Measurements from ENCODE around the gene KCNQ5. TPM values are rescaled to one million over a fixed set of nuclear protein-coding genes. Genes with fewer than 3 reads are reported as not detected.

KCNQ5 gene
- total RNA-seq, 4 donors from 2014 or later = 0.30 to 0.57 (median 0.42) TPM; not detected in 1

DNA sequence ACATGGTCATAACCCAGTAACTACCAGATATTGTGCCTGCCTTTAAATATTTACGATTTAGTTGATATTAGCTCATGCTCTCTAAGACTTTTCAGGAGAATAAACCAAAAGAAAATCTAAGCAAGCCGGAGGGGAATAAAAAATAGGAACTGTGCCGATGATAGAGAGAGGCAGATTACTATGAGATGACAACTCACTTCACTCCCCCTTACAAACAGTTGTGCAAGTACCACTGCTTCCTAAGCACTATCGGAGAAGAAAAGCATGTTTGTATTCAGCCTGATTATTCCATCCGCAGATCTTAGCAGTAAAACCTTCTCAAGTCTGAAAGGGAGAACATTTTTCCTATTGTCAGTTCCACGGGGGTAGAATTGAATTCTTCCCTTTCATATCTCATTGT lies 294.4 kb downstream of the KCNQ5 start:
- H3K27me3 ChIP-seq = no peaks in the 10 kb centered on the region
- H3K4me1 ChIP-seq = no peaks in the 10 kb centered on the region
- no peaks in the 10 kb centered on the region for H3K9me3 ChIP-seq
- 85% methylated on average over 6 of the region's 6 CpGs for WGBS
- no peak for DNase-seq (ENCODE audit: low spot score in 2 of 2)
- no peak overlapping the region for H3K4me3 ChIP-seq
- no peaks in the 10 kb centered on the region for H3K36me3 ChIP-seq
- H3K27ac ChIP-seq = no peak overlapping the region
- no peak for TF ChIP-seq CTCF (IDR thresholded peaks at IDR 0.05)
- TF ChIP-seq POLR2AphosphoS5 (IDR thresholded peaks at IDR 0.05) = no peak
- TF ChIP-seq EP300 (IDR thresholded peaks at IDR 0.05) = no peak
- no peak for TF ChIP-seq POLR2A (IDR thresholded peaks at IDR 0.05)

DNA sequence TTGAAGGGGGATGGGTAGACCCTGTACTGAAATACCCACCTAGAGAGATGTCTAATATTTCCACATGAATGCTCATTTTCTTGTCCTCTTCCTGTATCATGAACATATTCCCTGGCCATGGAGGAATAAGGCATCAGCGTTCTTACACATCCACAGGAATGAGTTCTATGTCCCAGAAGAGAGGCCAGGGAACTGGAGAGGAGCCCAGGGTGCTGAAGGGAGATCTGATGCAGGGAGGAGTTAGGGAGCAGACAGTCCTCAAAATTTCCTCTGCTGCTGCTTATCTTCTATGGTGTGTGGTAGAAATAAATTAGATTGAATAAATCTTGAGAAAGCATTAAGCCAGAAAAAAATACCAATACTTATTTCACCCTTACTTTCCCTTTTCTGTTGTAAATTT lies 295.0 kb downstream of the KCNQ5 start:
- no peak for DNase-seq (ENCODE audit: low spot score in 2 of 2)
- TF ChIP-seq CTCF (IDR thresholded peaks at IDR 0.05) = no peak
- no peak overlapping the region for H3K27ac ChIP-seq
- 94% methylated on average over 1 of the region's 1 CpG for WGBS
- H3K27me3 ChIP-seq = no peaks in the 10 kb centered on the region
- no peaks in the 10 kb centered on the region for H3K4me1 ChIP-seq
- H3K4me3 ChIP-seq = no peak overlapping the region
- no peaks in the 10 kb centered on the region for H3K9me3 ChIP-seq
- no peaks in the 10 kb centered on the region for H3K36me3 ChIP-seq

DNA sequence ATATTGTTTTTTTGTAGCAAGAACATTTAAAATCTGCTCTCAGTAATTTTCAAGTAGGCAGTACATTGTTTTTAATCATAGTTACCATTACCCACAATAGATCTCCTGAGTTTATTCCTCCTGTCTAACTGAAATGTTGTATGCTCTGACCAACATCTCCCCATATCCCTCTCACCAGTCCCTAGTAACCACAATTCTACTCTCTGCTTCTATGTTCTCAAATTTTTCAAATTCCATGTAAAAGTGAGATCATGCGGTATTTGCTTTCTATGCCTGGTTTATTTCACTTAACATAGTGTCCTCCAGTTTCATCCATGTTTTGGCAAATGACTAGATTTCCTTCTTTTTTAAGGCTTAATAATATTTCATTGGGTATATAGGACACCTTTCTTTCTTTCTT lies 300.5 kb downstream of the KCNQ5 start:
- H3K27ac ChIP-seq = no peak overlapping the region
- no peaks in the 10 kb centered on the region for H3K9me3 ChIP-seq
- no peaks in the 10 kb centered on the region for H3K4me1 ChIP-seq
- 97% methylated on average over 1 of the region's 1 CpG for WGBS
- H3K4me3 ChIP-seq = no peak overlapping the region
- no peaks in the 10 kb centered on the region for H3K27me3 ChIP-seq
- no peak for DNase-seq (ENCODE audit: low spot score in 2 of 2)
- TF ChIP-seq POLR2A (IDR thresholded peaks at IDR 0.05) (no peak), CTCF (IDR thresholded peaks at IDR 0.05) (no peak), EP300 (IDR thresholded peaks at IDR 0.05) (no peak), POLR2AphosphoS5 (IDR thresholded peaks at IDR 0.05) (no peak)
- H3K36me3 ChIP-seq = no peaks in the 10 kb centered on the region

GRCh38 chr6:72925136-72925535 lies 303.3 kb downstream of the KCNQ5 start:
- Histone ChIP-seq H3K27ac (no peak overlapping the region), H3K4me1 (no peaks in the 10 kb centered on the region), H3K27me3 (no peaks in the 10 kb centered on the region), H3K9me3 (no peaks in the 10 kb centered on the region), H3K36me3 (no peaks in the 10 kb centered on the region), H3K4me3 (no peak overlapping the region)
- TF ChIP-seq POLR2AphosphoS5 (IDR thresholded peaks at IDR 0.05) = no peak
- TF ChIP-seq CTCF (IDR thresholded peaks at IDR 0.05) = no peak
- no peak for TF ChIP-seq EP300 (IDR thresholded peaks at IDR 0.05)
- TF ChIP-seq POLR2A (IDR thresholded peaks at IDR 0.05) = no peak
- no peak for DNase-seq (ENCODE audit: low spot score in 2 of 2)

DNA sequence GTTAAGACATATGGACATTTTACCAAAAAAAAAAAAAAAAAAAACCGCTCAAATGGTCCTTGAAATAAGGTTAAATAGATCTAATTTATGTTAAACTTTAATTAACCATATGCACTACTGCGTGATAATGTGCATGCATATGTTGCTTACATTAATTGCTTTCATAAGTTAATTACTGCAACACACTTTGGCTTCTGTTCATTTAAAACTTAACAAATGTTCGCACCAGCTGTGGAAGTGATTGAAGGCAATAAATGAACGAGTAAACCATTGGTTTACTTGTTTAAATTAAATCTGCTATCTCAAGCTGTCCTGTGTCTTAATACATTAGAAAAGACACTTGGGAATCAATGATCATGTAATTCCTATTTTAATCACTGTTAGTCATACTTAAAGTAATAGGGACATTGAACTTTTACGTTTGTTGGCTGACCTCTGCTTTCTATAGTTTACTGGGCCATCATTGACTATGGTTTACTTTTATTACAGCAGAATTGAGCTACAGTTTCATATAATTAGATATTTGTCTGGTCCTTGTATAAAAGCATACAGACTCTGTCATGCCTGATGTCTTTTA lies 308.8 kb downstream of the KCNQ5 start:
- 75% methylated on average over 5 of the region's 5 CpGs for WGBS
- no peak for DNase-seq (ENCODE audit: low spot score in 2 of 2)
- TF ChIP-seq POLR2A (IDR thresholded peaks at IDR 0.05) (no peak), EP300 (IDR thresholded peaks at IDR 0.05) (no peak), POLR2AphosphoS5 (IDR thresholded peaks at IDR 0.05) (no peak), CTCF (IDR thresholded peaks at IDR 0.05) (no peak)

More for the DNA sequence above, 308.8 kb downstream of the KCNQ5 start:
- H3K4me3 ChIP-seq = no peak overlapping the region
- H3K27ac ChIP-seq = no peak overlapping the region
- no peaks in the 10 kb centered on the region for H3K4me1 ChIP-seq
- H3K9me3 ChIP-seq = no peaks in the 10 kb centered on the region
- H3K36me3 ChIP-seq = no peaks in the 10 kb centered on the region
- no peaks in the 10 kb centered on the region for H3K27me3 ChIP-seq

Measured in suprapubic skin (tissue), 4 donors.